A673 (cell line): Measurements from ENCODE around the gene VENTX.

Experiments used
- EZH2 ChIP-seq: fragments of 200-600 bp; sonication (generic); IDR thresholded peaks from 2 replicates; pipeline ENCODE4 v1.6.1; 2017; ENCODE audit warnings: borderline replicate concordance, low read depth, mild to moderate bottlenecking, mixed read lengths, antibody characterized with exemption, low read length; ENCODE audit not compliant: poor library complexity, severe bottlenecking
- TF ChIP-seq, protein P1 (sequence below): fragments of 300-800, 200-600 bp; sonication (generic); conservative IDR thresholded peaks from 2 replicates; pipeline ENCODE4 v1.5.1; 2017; ENCODE audit warnings: low read depth, mild to moderate bottlenecking, antibody characterized with exemption, low read length, moderate library complexity, mixed read lengths

DNA sequence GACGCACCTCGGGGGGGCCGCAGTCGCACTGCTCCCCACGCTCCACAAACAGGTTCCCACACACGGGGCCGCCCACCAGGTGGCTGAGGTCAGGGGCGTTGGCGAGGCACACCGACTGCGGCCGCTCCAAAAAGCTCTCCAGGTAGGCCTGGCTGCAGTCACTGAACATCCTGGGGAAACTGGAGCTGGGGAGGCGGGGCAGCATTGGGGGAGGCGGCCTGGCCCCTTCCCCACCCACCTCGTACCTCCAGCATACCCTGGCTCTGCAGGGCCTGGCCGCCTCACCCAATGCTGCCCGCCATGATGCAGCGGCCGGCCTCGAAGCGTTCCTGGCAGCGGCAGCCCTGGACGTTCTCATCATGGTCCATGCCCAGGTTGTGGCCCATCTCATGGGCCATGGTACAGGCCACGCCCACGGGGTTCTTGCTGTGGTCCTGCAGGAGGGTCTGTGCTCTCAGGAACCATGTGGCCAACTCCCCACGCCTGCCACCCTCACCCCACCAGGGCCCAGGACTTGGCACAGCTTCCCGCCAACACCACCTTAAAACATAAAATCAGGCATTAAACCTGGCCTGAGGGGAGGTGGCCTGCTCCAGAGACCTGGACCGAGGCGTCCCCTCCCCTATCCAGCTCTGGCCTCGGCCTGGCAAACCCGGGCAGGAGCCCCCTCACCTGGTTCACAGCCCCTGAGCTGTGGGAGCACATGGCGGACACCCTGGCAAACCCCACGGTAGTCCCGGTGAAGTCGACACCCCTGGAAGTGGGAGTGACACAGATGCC, 34.1 kb downstream of the VENTX start:
- TF ChIP-seq, protein P1, sequence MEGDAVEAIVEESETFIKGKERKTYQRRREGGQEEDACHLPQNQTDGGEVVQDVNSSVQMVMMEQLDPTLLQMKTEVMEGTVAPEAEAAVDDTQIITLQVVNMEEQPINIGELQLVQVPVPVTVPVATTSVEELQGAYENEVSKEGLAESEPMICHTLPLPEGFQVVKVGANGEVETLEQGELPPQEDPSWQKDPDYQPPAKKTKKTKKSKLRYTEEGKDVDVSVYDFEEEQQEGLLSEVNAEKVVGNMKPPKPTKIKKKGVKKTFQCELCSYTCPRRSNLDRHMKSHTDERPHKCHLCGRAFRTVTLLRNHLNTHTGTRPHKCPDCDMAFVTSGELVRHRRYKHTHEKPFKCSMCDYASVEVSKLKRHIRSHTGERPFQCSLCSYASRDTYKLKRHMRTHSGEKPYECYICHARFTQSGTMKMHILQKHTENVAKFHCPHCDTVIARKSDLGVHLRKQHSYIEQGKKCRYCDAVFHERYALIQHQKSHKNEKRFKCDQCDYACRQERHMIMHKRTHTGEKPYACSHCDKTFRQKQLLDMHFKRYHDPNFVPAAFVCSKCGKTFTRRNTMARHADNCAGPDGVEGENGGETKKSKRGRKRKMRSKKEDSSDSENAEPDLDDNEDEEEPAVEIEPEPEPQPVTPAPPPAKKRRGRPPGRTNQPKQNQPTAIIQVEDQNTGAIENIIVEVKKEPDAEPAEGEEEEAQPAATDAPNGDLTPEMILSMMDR: no peak
- TF ChIP-seq EZH2: no peak
